IPS-15b (cell line): ENCODE results near the gene UBE4B.
A peak's percentile ranks its signal among the peaks of the same experiment; 100 is the strongest.
"Not testable (repeated sequence)": the region's sequence is repeated elsewhere in the genome, so short reads cannot be mapped to it uniquely, and the experiment has no call there.

Experiments
- H3K27me3 ChIP-seq: one replicate; pipeline ENCODE4 v1.6.1; 2013; ENCODE audit warnings: low read length; ENCODE audit not compliant: control insufficient read depth, insufficient read depth
- H3K36me3 ChIP-seq: one replicate; pipeline ENCODE4 v1.6.1; 2013; ENCODE audit warnings: low read length; ENCODE audit not compliant: control insufficient read depth, insufficient read depth
- H3K4me1 ChIP-seq: one replicate; pipeline ENCODE4 v1.6.1; 2013; ENCODE audit warnings: mild to moderate bottlenecking, low read length; ENCODE audit not compliant: control insufficient read depth, insufficient read depth
- H3K4me3 ChIP-seq: one replicate; pipeline ENCODE4 v1.5.1; 2013; ENCODE audit warnings: low read depth, low read length
- H3K9ac ChIP-seq: one replicate; pipeline ENCODE4 v1.6.1; 2013; ENCODE audit warnings: low read depth, mild to moderate bottlenecking, low read length
- H3K9me3 ChIP-seq: one replicate; pipeline ENCODE4 v1.6.1; 2013; ENCODE audit warnings: mild to moderate bottlenecking, low read length; ENCODE audit not compliant: control insufficient read depth, insufficient read depth

UBE4B gene

GRCh38 chr1:10106241-10106640 lies 73.5 kb downstream of the UBE4B start:
- Histone ChIP-seq H3K9me3 (no peaks in the 10 kb centered on the region), H3K4me1 (no peaks in the 10 kb centered on the region), H3K36me3 (peaks cover 18% of the 10 kb centered on the region), H3K27me3 (no peaks in the 10 kb centered on the region), H3K9ac (no peak overlapping the region), H3K4me3 (no peak overlapping the region)

GRCh38 chr1:10106756-10107475 lies 74.2 kb downstream of the UBE4B start:
- H3K4me1 ChIP-seq: no peaks in the 10 kb centered on the region
- no peaks in the 10 kb centered on the region for H3K9me3 ChIP-seq
- H3K36me3 ChIP-seq: peaks cover 20% of the 10 kb centered on the region
- H3K4me3 ChIP-seq: no peak overlapping the region
- H3K27me3 ChIP-seq: no peaks in the 10 kb centered on the region
- H3K9ac ChIP-seq: peak overlapping the region; percentile 3

DNA sequence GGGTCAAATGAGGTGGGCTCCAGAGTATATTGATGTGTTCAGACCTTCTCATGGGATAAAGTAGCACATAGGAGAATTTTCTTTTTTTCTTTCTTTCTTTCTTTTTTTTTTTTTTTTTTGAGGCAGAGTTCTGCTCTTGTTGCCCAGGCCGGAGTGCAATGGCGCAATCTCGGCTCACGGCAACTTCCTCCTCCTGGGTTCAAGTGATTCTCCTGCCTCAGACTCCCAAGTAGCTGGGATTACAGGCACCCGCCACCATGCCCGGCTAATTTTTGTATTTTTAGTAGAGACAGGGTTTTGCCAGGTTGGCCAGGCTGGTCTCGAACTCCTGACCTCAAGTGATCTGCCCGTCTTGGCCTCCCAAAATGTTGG lies 74.7 kb downstream of the UBE4B start:
- peaks cover 20% of the 10 kb centered on the region for H3K36me3 ChIP-seq
- H3K27me3 ChIP-seq, H3K9ac ChIP-seq, H3K9me3 ChIP-seq, H3K4me1 ChIP-seq, H3K4me3 ChIP-seq: not testable (repeated sequence)

DNA sequence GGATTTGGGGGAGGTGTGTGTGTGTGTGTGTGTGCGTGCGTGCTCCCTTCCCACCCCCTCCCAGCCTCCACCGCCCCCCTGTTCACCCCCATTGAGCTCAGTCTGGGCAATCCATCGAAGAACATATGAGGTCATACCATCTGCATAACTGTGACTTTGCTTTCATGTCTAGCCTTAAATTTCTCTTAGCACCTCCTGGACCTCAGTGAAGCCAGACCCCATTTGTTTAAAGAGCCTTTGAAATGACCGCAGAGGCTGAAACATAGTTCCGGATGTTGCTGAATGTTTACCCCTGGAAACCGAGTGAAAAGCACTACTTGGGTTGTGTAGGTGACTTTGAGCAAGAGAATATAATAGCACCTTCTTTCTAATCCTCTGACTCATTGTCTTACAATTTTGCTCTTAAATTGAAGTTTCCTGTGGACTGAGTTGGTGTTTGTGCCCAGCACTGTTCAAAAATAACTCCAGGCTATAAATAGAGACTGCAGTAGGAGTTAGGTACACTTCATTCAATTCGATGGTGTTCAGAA lies 75.4 kb downstream of the UBE4B start:
- H3K4me1 ChIP-seq: no peaks in the 10 kb centered on the region
- H3K9me3 ChIP-seq: no peaks in the 10 kb centered on the region
- H3K36me3 ChIP-seq: peaks cover 16% of the 10 kb centered on the region
- no peaks in the 10 kb centered on the region for H3K27me3 ChIP-seq
- H3K9ac ChIP-seq: no peak overlapping the region
- no peak overlapping the region for H3K4me3 ChIP-seq

DNA sequence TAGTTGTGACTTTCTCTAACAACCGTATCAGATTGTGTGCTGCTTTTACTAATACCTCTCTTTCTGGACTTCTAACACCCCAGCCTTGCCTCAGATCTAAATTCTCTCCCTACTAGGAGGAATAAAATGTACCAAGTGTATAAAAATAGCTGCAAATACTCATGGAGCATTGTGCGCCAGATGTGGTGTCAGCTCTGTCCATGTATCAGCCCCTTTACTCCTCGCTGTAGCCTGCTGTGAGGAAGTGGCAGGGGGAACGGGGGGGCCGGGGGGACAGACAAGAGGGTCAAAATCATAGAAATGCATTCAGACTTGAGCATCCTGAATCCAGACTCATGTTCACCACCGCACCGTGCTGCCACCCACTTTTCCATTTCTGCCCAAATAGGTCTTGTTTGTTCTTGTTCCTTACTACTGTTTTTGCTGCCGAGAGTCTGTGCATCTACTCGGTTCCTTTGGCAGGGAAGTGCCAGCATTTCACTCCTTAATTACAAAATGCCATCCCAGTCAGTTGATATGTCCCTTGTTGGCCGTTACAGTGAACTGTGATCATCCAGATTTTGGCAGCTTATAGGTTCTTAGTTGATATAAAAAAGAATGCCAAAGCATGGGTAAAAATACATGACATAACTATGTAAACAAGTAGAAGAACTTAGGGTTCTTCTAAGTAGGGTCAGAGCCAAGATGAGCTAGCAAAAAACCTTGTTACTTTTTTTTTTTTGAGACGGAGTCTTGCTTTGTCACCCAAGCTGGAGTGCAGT lies 76.4 kb downstream of the UBE4B start:
- Histone ChIP-seq H3K9ac (no peak overlapping the region), H3K4me3 (no peak overlapping the region), H3K27me3 (no peaks in the 10 kb centered on the region), H3K4me1 (no peaks in the 10 kb centered on the region), H3K9me3 (no peaks in the 10 kb centered on the region), H3K36me3 (peaks cover 16% of the 10 kb centered on the region)

DNA sequence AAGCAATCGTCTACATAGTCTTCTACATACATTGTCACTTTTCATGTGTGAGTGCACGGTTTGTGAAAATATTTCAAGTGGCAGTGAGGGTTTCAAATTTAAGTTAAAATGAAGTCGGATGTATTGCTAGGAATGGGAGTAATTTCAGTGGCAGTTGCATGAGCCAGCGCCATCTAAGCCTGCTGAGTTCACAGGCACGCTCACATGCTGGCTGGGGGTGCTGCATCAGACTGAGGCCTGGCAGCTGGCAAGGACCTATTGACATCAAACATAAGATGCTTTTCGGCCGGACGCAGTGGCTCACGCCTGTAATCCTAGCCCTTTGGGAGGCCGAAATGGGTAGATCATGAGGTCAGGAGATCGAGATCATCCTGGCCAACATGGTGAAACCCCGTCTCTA lies 80.7 kb downstream of the UBE4B start:
- no peak overlapping the region for H3K9ac ChIP-seq
- no peaks in the 10 kb centered on the region for H3K9me3 ChIP-seq
- peaks cover 6% of the 10 kb centered on the region for H3K36me3 ChIP-seq
- H3K4me3 ChIP-seq: no peak overlapping the region
- no peaks in the 10 kb centered on the region for H3K27me3 ChIP-seq
- no peaks in the 10 kb centered on the region for H3K4me1 ChIP-seq

GRCh38 chr1:10114746-10115145 lies 82.0 kb downstream of the UBE4B start:
- no peaks in the 10 kb centered on the region for H3K27me3 ChIP-seq
- H3K9ac ChIP-seq: no peak overlapping the region
- H3K4me3 ChIP-seq: no peak overlapping the region
- peaks cover 6% of the 10 kb centered on the region for H3K36me3 ChIP-seq
- no peaks in the 10 kb centered on the region for H3K9me3 ChIP-seq
- no peaks in the 10 kb centered on the region for H3K4me1 ChIP-seq

DNA sequence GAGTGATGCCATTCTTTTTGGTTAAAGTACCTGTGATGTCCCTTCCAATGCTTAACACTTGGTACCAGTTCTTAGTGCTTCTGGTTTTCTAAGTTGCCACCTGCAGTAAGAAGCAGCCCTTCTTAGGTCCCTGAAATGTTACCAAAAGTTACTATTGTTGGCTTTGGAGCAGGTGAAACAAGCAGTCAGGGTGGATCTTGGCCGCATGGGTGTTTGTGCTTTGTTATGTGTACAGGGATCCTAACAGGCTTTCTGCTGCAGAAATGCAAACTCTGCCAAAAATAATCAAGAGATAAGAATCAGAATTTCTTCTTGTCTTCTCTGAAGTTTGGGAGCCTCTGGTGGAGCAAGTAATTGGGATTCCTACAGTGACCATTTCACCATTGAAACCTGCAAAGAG lies 84.4 kb downstream of the UBE4B start:
- no peaks in the 10 kb centered on the region for H3K36me3 ChIP-seq
- no peaks in the 10 kb centered on the region for H3K4me1 ChIP-seq
- no peak overlapping the region for H3K9ac ChIP-seq
- H3K4me3 ChIP-seq: no peak overlapping the region
- no peaks in the 10 kb centered on the region for H3K9me3 ChIP-seq
- H3K27me3 ChIP-seq: no peaks in the 10 kb centered on the region

DNA sequence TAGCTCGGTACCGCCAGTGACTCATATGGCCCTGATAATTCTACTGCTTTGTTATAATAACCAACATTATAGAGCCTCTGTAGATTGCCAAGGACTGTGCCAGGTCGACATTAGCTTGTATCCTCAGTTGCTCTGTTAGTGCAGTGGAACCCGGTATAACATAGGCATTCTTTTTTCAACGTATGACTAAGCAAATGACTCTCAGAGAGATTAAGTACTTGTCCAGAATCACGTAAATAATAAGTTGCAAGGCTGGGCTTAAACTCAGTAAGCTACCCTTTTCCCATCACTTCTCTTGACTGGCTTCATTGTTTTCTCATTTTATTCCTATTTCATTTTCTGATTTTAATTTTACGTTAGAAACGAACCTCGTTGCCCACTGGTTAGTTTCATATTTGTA lies 85.1 kb downstream of the UBE4B start:
- Histone ChIP-seq H3K9ac (no peak overlapping the region), H3K36me3 (no peaks in the 10 kb centered on the region), H3K4me1 (no peaks in the 10 kb centered on the region)

DNA sequence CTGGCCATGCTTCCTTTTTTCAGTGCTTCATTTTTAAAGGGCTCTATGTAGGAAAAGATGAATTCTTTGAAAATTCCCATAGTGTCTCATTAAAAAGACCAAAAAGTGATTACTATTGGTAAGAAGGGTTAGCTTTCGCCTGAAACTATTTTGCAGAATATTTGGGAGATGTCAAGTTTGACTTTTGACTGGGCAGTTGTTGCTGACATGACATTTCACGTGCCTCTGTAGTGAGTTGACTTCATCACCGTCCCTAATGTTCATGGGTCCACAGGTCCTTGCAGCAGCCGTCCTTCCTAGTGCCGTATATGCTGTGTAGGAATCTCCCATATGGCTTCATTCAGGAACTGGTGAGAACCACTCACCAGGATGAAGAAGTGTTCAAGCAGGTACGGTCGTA lies 88.9 kb downstream of the UBE4B start:
- no peaks in the 10 kb centered on the region for H3K36me3 ChIP-seq
- H3K9me3 ChIP-seq: no peaks in the 10 kb centered on the region

More for the DNA sequence above, 85.1 kb downstream of the UBE4B start:
- no peak overlapping the region for H3K4me3 ChIP-seq
- H3K27me3 ChIP-seq: no peaks in the 10 kb centered on the region
- no peaks in the 10 kb centered on the region for H3K9me3 ChIP-seq

DNA sequence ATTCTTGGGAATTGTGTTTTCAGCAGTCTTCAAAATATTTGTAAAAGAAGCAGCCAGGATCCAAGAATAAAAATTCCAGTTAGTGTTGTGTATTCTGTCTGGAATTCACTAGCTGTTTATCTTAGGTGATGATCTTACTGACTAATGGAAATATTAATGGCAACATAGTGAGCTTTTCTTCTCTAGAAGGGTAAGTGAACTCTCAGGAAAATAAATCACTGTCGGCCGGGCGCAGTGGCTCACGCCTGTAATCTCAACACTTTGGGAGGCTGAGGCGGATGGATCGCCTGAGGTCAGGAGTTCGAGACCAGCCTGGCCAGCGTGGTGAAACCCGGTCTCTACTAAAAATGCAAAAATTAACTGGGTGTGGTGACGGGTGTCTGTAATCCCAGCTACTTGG lies 90.2 kb downstream of the UBE4B start:
- Histone ChIP-seq H3K4me1 (no peaks in the 10 kb centered on the region), H3K9ac (no peak overlapping the region), H3K4me3 (no peak overlapping the region), H3K9me3 (no peaks in the 10 kb centered on the region), H3K27me3 (no peaks in the 10 kb centered on the region), H3K36me3 (no peaks in the 10 kb centered on the region)

More for the DNA sequence above, 88.9 kb downstream of the UBE4B start:
- Histone ChIP-seq H3K27me3 (no peaks in the 10 kb centered on the region), H3K4me3 (no peak overlapping the region), H3K9ac (no peak overlapping the region), H3K4me1 (no peaks in the 10 kb centered on the region)
